HEK293T (cell line): ENCODE data around the gene ZNF362.

Experiments used
- CTCF ChIA-PET: fragments of 350-600 bp; formaldehyde crosslinking; extraction: SDS; loops from one replicate; lab custom pipeline; 2021; ENCODE audit warnings: antibody characterized with exemption, inconsistent platforms; lab: Yijun Ruan, JAX
- POLR2A ChIA-PET: fragments of 350-600 bp; formaldehyde crosslinking; extraction: SDS; loops from one replicate; lab custom pipeline; 2020; ENCODE audit warnings: antibody characterized with exemption, inconsistent platforms; lab: Yijun Ruan, JAX
- DNase-seq: peaks from one replicate; pipeline ENCODE4 v3.0.0; 2012; ENCODE audit warnings: mixed read lengths; ENCODE audit errors: extremely low spot score
- ARNT ChIP-seq: fragments of 450-650 bp; IDR thresholded peaks from 2 replicates; pipeline ENCODE4 v1.6.1; 2017; ENCODE audit warnings: mild to moderate bottlenecking
- BHLHE40 ChIP-seq: fragments of 450-650 bp; IDR thresholded peaks from 2 replicates; pipeline ENCODE4 v1.6.1; 2016; ENCODE audit warnings: mild to moderate bottlenecking, moderate library complexity, borderline replicate concordance
- CTBP1 ChIP-seq: fragments of 450-650 bp; IDR thresholded peaks from 2 replicates; pipeline ENCODE4 v1.6.1; 2016; ENCODE audit warnings: borderline replicate concordance
- ELF4 ChIP-seq: fragments of 450-650 bp; IDR thresholded peaks from 2 replicates; pipeline ENCODE4 v1.6.1; 2017; ENCODE audit warnings: antibody characterized with exemption
- FOXA1 ChIP-seq: fragments of 450-650 bp; IDR thresholded peaks from 2 replicates; pipeline ENCODE4 v1.6.1; 2016; ENCODE audit warnings: mild to moderate bottlenecking
- FOXK2 ChIP-seq: fragments of 450-650 bp; IDR thresholded peaks from 2 replicates; pipeline ENCODE4 v1.6.1; 2016; ENCODE audit warnings: mild to moderate bottlenecking
- FOXM1 ChIP-seq: fragments of 450-650 bp; IDR thresholded peaks from 2 replicates; pipeline ENCODE4 v1.6.1; 2017; ENCODE audit warnings: mild to moderate bottlenecking, borderline replicate concordance
- HDGF ChIP-seq: fragments of 450-650 bp; IDR thresholded peaks from 2 replicates; pipeline ENCODE4 v1.6.1; 2017; ENCODE audit warnings: antibody characterized with exemption, borderline replicate concordance
- L3MBTL2 ChIP-seq: fragments of 450-650 bp; conservative IDR thresholded peaks from 2 replicates; pipeline ENCODE4 v1.6.1; 2016; ENCODE audit warnings: mild to moderate bottlenecking
- LEF1 ChIP-seq: fragments of 450-650 bp; IDR thresholded peaks from 2 replicates; pipeline ENCODE4 v1.6.1; 2017; ENCODE audit warnings: mild to moderate bottlenecking, borderline replicate concordance
- NFRKB ChIP-seq: fragments of 450-650 bp; IDR thresholded peaks from 2 replicates; pipeline ENCODE4 v1.6.1; 2016; ENCODE audit warnings: mild to moderate bottlenecking, moderate library complexity
- PKNOX1 ChIP-seq: fragments of 450-650 bp; IDR thresholded peaks from 2 replicates; pipeline ENCODE4 v1.6.1; 2016
- SP1 ChIP-seq: fragments of 450-650 bp; IDR thresholded peaks from 2 replicates; pipeline ENCODE4 v1.6.1; 2017
- SUZ12 ChIP-seq: fragments of 450-650 bp; IDR thresholded peaks from 2 replicates; pipeline ENCODE4 v1.6.1; 2016; ENCODE audit warnings: mild to moderate bottlenecking
- TARDBP ChIP-seq: fragments of 450-650 bp; IDR thresholded peaks from 2 replicates; pipeline ENCODE4 v1.6.1; 2016
- ZNF384 ChIP-seq: fragments of 450-650 bp; IDR thresholded peaks from 2 replicates; pipeline ENCODE4 v1.6.1; 2016

The ZNF362 gene

GRCh38 chr1:33322870-33323585 is 66.7 kb downstream of the ZNF362 start:
- TF ChIP-seq HDGF = no peak
- no peak for TF ChIP-seq ARNT
- TF ChIP-seq TARDBP = no peak
- no peak for TF ChIP-seq FOXM1
- TF ChIP-seq BHLHE40 = no peak
- CTCF ChIA-PET = no interaction called here
- DNase-seq = no peak
- POLR2A ChIA-PET = interaction anchor here (1.4 kb wide), 1 partner anchor 27 kb away, joined by 4 read pairs; no protein-coding TSS in a partner anchor

DNA sequence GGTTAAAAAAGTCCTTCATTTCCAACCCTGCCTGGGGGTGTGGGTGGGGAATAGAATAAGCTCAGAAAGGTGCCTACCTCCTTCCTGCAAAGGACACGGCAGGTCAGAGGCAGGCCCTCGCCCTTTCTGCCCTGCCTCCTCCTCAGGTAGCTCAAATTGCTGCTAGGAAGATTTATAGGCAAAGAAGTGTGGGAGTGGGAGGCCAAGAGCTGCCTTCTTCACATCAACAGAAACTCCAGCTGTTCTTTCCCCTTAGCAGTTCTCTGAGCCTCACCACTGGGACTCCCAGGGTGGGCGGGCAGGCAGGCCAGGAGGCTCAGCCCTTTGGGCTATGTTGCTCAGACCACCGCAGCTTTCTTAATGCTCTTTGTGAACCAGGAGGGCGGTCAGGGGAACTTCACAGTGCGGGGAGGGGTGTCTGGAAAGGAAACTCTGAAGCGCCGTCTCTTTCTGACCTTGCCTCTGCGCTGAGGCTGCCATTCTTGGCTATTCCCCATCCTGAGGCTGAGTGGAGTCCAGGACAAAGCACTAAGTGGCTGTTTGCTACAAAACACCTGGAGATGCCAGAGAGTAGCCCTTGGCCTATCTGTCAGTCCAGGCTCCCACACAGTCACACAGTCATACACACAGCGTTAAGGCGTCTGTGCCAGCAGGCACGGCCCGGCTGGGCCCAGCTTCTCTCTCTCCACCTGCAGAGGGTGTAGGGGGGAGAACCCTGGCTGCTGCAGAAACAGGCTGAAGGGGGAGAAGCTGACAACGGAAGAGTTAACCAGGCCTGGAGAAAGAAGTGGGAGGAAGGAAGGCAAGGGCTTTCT is 67.6 kb downstream of the ZNF362 start:
- CTCF ChIA-PET = no interaction called here
- POLR2A ChIA-PET = interaction anchor here (1.4 kb wide), 1 partner anchor 26 kb away, joined by 4 read pairs; no protein-coding TSS in a partner anchor
- no peak for DNase-seq
- no peak for TF ChIP-seq SP1
- TF ChIP-seq ZNF384 = no peak
- TF ChIP-seq CTBP1 = no peak
- TF ChIP-seq ELF4 = no peak
- no peak for TF ChIP-seq FOXK2
- no peak for TF ChIP-seq L3MBTL2
- no peak for TF ChIP-seq HDGF
- TF ChIP-seq SUZ12 = no peak
- TF ChIP-seq FOXA1 = no peak
- TF ChIP-seq ARNT = no peak
- TF ChIP-seq NFRKB = no peak
- TF ChIP-seq PKNOX1 = no peak
- TF ChIP-seq BHLHE40 = no peak
- TF ChIP-seq FOXM1 = no peak
- no peak for TF ChIP-seq LEF1
- TF ChIP-seq TARDBP = no peak

- CTCF ChIA-PET = no interaction called here
- TF ChIP-seq ELF4 (no peak), PKNOX1 (no peak), L3MBTL2 (no peak), TARDBP (no peak), FOXA1 (no peak), FOXK2 (no peak), NFRKB (no peak), ARNT (no peak)
- POLR2A ChIA-PET = no interaction called here
- DNase-seq = no peak
Observed at GRCh38 chr1:33324677-33325575, 68.6 kb downstream of the ZNF362 start.

DNA sequence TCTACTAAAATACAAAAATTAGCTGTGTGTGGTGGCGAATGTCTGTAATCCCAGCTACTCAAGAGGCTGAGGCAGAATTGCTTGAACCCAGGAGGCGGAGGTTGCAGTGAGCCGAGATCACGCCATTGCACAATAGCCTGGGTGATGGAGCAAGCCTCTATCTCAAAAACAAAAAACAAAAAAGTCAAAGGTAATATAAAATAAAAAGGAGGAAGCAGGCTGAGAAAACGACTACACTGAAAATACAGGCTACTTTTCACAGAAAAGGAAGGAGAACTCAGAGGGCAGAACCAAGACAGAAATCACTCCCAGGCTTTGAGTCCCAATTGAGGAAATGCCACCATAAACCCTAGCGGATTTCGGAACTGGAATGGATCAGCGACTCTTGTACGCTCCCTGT is 70.5 kb downstream of the ZNF362 start:
- CTCF ChIA-PET = no interaction called here
- no peak for TF ChIP-seq BHLHE40
- TF ChIP-seq FOXM1 = no peak
- no peak for TF ChIP-seq ARNT
- TF ChIP-seq NFRKB = no peak
- TF ChIP-seq SUZ12 = no peak
- TF ChIP-seq TARDBP = no peak
- DNase-seq = no peak
- POLR2A ChIA-PET = no interaction called here

DNA sequence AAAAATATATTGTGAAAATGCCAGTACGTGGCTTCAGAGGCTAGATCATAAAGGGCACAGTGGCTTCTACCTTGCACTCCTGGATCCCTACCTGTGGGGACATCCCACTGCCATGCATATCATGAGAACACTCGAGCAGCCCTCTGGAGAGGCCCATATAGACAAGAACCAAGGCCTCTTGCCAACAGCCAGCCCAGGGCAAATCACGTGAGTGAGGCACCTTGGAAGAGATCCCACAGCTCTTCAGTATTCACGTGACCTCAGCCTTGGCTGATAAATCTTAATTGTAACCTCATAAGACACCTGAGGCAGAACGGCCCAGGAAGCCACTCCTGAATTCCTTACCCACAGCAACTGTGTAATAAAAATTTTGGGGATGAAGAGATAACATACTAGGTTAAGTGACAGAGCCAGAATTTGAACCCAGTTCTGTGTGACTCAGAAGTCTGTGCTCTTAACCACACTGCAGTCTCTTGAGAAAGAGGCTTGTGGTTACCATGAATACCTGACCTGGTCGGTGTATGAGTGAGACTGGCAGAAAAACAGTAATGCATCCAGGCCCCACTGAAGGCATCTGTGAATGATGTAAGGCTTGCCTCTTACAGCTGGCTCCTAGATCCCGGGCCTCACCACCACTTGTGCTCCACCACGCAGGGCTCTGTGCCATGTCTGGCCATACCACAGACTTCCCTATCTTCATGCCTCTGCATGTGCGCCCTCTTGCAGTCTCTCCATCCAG is 71.5 kb downstream of the ZNF362 start:
- DNase-seq = no peak
- TF ChIP-seq PKNOX1 (no peak), TARDBP (no peak), ARNT (no peak), SP1 (no peak), FOXM1 (no peak), HDGF (no peak), SUZ12 (no peak), BHLHE40 (no peak), ZNF384 (no peak), CTBP1 (no peak)
- CTCF ChIA-PET = no interaction called here
- POLR2A ChIA-PET = no interaction called here
